B cell (primary cell): ENCODE data around the gene SRR. TPM values are rescaled to one million over a fixed set of nuclear protein-coding genes. Genes with fewer than 3 reads are reported as not detected.

Source experiments
- ATAC-seq: fragments of 200-7000 bp; cut with Tn5 transposase; one replicate; pipeline ENCODE4 v1.10.0; 2021; ENCODE audit warnings: low read depth, mild to moderate bottlenecking, moderate number of reproducible peaks, moderate library complexity
- CTCF ChIA-PET: fragments of 350-600 bp; sonication (Branson Sonifier 250); formaldehyde crosslinking; loops from one replicate; lab custom pipeline; 2021; ENCODE audit warnings: antibody characterized with exemption, inconsistent platforms; lab: Charles Lee
- POLR2A ChIA-PET: fragments of 350-600 bp; sonication (Branson Sonifier 250); formaldehyde crosslinking; loops from one replicate; lab custom pipeline; 2021; ENCODE audit warnings: antibody characterized with exemption; lab: Charles Lee
- DNase-seq: peaks from one replicate; pipeline ENCODE4 v3.0.0; 2013
- H2AFZ ChIP-seq: 2 replicates; pipeline ENCODE4 v1.6.1; 2012; ENCODE audit warnings: mild to moderate bottlenecking, low read depth, low read length; ENCODE audit not compliant: insufficient read depth, poor library complexity, severe bottlenecking
- H3K27ac ChIP-seq, 2 donors: 1 replicate in 1 of 2; 2 replicates in 1 of 2; pipeline ENCODE4 v1.5.1; 2012 to 2013; ENCODE audit warnings: low read length in 2 of 2, mild to moderate bottlenecking in 2 of 2, moderate library complexity in 1 of 2
- H3K27me3 ChIP-seq, 4 experiments: fragments of 200-600 bp in 1 of 4; sonication (generic) in 1 of 4; replicated peaks in 1 of 4; 1 replicate in 2 of 4; 2 replicates in 2 of 4; pipeline versions ENCODE4 v1.6.1 to v1.7.0; 2013 to 2016; ENCODE audit warnings: low read length in 3 of 4, mild to moderate bottlenecking in 2 of 4, mixed read lengths in 1 of 4, moderate library complexity in 1 of 4; ENCODE audit not compliant: insufficient read depth in 4 of 4, control insufficient read depth in 3 of 4; ENCODE audit errors: control extremely low read depth in 1 of 4
- H3K36me3 ChIP-seq, 2 experiments: replicated peaks in 1 of 2; 1 replicate in 1 of 2; 2 replicates in 1 of 2; pipeline versions ENCODE4 v1.6.1 to v1.7.1; 2013; ENCODE audit warnings: low read length in 1 of 2; ENCODE audit not compliant: insufficient read depth in 2 of 2, control insufficient read depth in 1 of 2; ENCODE audit errors: control extremely low read depth in 1 of 2, extremely low read depth in 1 of 2
- H3K4me1 ChIP-seq, 2 donors: fragments of 200-600 bp in 1 of 2; sonication (generic) in 1 of 2; 1 replicate in 1 of 2; 2 replicates in 1 of 2; pipeline versions ENCODE4 v1.5.1 to v1.6.1; 2013 to 2017; ENCODE audit warnings: low read length in 2 of 2; ENCODE audit not compliant: control insufficient read depth in 2 of 2, insufficient read depth in 2 of 2
- H3K4me2 ChIP-seq: replicated peaks from 2 replicates; pipeline ENCODE3; 2012; ENCODE audit warnings: mild to moderate bottlenecking, low read depth, low read length; ENCODE audit not compliant: poor library complexity, severe bottlenecking
- H3K4me3 ChIP-seq, 5 experiments: fragments of 200-600 bp in 1 of 5; sonication (generic) in 1 of 5; 1 replicate in 3 of 5; 2 replicates in 2 of 5; pipeline versions ENCODE4 v1.5.1 to v1.7.0; 2011 to 2016; ENCODE audit warnings: low read length in 4 of 5, mild to moderate bottlenecking in 4 of 5, low read depth in 2 of 5, control low read depth in 1 of 5, moderate library complexity in 1 of 5; ENCODE audit not compliant: insufficient read depth in 1 of 5; ENCODE audit errors: control extremely low read depth in 1 of 5, extremely low read depth in 1 of 5
- H3K79me2 ChIP-seq: fragments of 200-600 bp; sonication (generic); one replicate; pipeline ENCODE4 v1.6.0; 2016; ENCODE audit warnings: low read length; ENCODE audit not compliant: control insufficient read depth, insufficient read depth
- H3K9ac ChIP-seq: fragments of 200-600 bp; sonication (generic); 2 replicates; pipeline ENCODE4 v1.6.1; 2017; ENCODE audit warnings: mild to moderate bottlenecking, low read length, moderate library complexity
- H3K9me3 ChIP-seq, 3 donors: one replicate each; pipeline versions ENCODE4 v1.6.1 to v1.7.1; 2013; ENCODE audit warnings: low read length in 2 of 3; ENCODE audit not compliant: control insufficient read depth in 2 of 3, insufficient read depth in 1 of 3; ENCODE audit errors: control extremely low read depth in 1 of 3
- H4K20me1 ChIP-seq: 2 replicates; pipeline ENCODE4 v1.6.0; 2012; ENCODE audit warnings: mild to moderate bottlenecking, low read length; ENCODE audit not compliant: insufficient read depth, control insufficient read depth, poor library complexity, severe bottlenecking
- H3K27ac Mint-ChIP-seq: one replicate; pipeline ENCODE4 v1.8.0; 2021; ENCODE audit warnings: mixed read lengths
- H3K27me3 Mint-ChIP-seq: one replicate; pipeline ENCODE4 v1.8.0; 2021; ENCODE audit warnings: mixed read lengths
- H3K4me1 Mint-ChIP-seq: one replicate; pipeline ENCODE4 v1.8.0; 2021; ENCODE audit warnings: mixed read lengths
- H3K4me3 Mint-ChIP-seq: one replicate; pipeline ENCODE4 v1.8.0; 2021; ENCODE audit warnings: mixed read lengths
- H3K9me3 Mint-ChIP-seq: one replicate; pipeline ENCODE4 v1.8.0; 2022; ENCODE audit warnings: mixed read lengths; ENCODE audit not compliant: insufficient read depth
- EZH2 ChIP-seq: IDR thresholded peaks from 2 replicates; pipeline ENCODE4 v1.6.1; 2012; ENCODE audit warnings: borderline replicate concordance, low read depth, mild to moderate bottlenecking, moderate library complexity, low read length; ENCODE audit not compliant: insufficient read depth, poor library complexity, severe bottlenecking
- WGBS: methylation state at CpG from one replicate; pipeline ENCODE4 v1.1.5; 2013; ENCODE audit warnings: missing lambda C conversion rate; ENCODE audit not compliant: insufficient coverage; 5-methylcytosine and 5-hydroxymethylcytosine counted together
- intact Hi-C: fragments of 100-400 bp; cut with micrococcal nuclease; formaldehyde crosslinking; loops from one replicate; pipeline ENCODE4 v1.10.0; 2022
- polyA plus RNA-seq: library from polyadenylated mRNA; depleted of rRNA; stranded (reverse); fragments of >200 nt; gene quantifications from 2 replicates; pipeline ENCODE4 v1.2.3, GENCODE V29; 2012
- total RNA-seq, 2 donors: library from RNA; stranded (reverse); fragments of 120-200 nt in 1 of 2; gene quantifications; 1 replicate in 1 of 2; 2 replicates in 1 of 2; pipeline versions ENCODE4 v1.2.3 to v1.2.4, GENCODE V29; 2013 to 2022
- TF ChIP-seq, protein P1 (sequence below): fragments of 200-600 bp; IDR thresholded peaks from one replicate; pipeline ENCODE4 v1.8.0; 2022; ENCODE audit warnings: antibody characterized with exemption, mild to moderate bottlenecking

The SRR gene
- total and polyA plus RNA-seq, 2 donors (not counting 1 experiment from before 2014, with no cell fraction given), result 2.6 to 5.1 TPM

DNA sequence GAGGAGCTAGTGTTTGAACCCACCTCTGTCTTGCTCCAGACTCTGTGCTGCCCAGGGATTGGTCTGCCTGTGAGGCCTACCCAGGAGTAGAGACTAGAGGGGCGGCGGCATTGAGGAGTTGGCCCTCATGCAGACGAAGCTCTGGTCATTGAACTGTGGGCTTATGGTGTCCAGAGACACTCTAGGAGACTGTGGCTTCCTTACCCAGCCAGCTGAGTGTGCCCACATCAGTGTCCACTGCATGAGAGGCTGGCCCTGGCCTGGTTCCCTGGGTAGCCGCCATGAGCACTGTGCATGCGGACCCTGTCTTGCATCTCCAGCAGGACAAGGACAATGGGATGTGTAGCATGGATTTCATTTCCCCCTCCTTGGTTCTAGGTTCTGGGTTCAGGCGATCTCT lies 47.5 kb downstream of the SRR start:
- no peak overlapping the region for H2AFZ ChIP-seq
- H3K4me1 ChIP-seq, result no peaks in the 10 kb centered on the region
- H3K27me3 ChIP-seq, result no peaks in the 10 kb centered on the region
- intact Hi-C loops, result loop anchor here (5.0 kb wide), 2 partner anchors 49 to 469 kb away; partner anchors contain the start of genes SMG6 and SRR
- H3K9me3 ChIP-seq, result no peaks in the 10 kb centered on the region
- TF ChIP-seq, protein P1, sequence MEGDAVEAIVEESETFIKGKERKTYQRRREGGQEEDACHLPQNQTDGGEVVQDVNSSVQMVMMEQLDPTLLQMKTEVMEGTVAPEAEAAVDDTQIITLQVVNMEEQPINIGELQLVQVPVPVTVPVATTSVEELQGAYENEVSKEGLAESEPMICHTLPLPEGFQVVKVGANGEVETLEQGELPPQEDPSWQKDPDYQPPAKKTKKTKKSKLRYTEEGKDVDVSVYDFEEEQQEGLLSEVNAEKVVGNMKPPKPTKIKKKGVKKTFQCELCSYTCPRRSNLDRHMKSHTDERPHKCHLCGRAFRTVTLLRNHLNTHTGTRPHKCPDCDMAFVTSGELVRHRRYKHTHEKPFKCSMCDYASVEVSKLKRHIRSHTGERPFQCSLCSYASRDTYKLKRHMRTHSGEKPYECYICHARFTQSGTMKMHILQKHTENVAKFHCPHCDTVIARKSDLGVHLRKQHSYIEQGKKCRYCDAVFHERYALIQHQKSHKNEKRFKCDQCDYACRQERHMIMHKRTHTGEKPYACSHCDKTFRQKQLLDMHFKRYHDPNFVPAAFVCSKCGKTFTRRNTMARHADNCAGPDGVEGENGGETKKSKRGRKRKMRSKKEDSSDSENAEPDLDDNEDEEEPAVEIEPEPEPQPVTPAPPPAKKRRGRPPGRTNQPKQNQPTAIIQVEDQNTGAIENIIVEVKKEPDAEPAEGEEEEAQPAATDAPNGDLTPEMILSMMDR, result no peak
- no peak for TF ChIP-seq EZH2
- H3K9ac ChIP-seq, result no peak overlapping the region
- no peak overlapping the region for H3K4me3 ChIP-seq
- CTCF ChIA-PET, result interaction anchor here (0.7 to 2.6 kb wide), 5 partner anchors 12 to 394 kb away, joined by 3 to 8 read pairs (median 3); no protein-coding TSS in a partner anchor
- no peak overlapping the region for H3K4me3 Mint-ChIP-seq
- 100% methylated on average over 5 of the region's 6 CpGs for WGBS
- no peaks in the 10 kb centered on the region for H3K9me3 Mint-ChIP-seq
- H4K20me1 ChIP-seq, result no peaks in the 10 kb centered on the region
- H3K79me2 ChIP-seq, result peaks cover 7% of the 10 kb centered on the region
- no peak for DNase-seq
- no peak overlapping the region for H3K27ac ChIP-seq
- ATAC-seq, result no peak
- no peak overlapping the region for H3K4me2 ChIP-seq
- no peak overlapping the region for H3K27ac Mint-ChIP-seq
- no peaks in the 10 kb centered on the region for H3K36me3 ChIP-seq
- POLR2A ChIA-PET, result interaction anchor here (1.4 kb wide), 1 partner anchor 15 kb away, joined by 3 read pairs; the partner anchor contains the start of gene TSR1
- H3K4me1 Mint-ChIP-seq, result peaks cover 4% of the 10 kb centered on the region
- no peaks in the 10 kb centered on the region for H3K27me3 Mint-ChIP-seq

DNA sequence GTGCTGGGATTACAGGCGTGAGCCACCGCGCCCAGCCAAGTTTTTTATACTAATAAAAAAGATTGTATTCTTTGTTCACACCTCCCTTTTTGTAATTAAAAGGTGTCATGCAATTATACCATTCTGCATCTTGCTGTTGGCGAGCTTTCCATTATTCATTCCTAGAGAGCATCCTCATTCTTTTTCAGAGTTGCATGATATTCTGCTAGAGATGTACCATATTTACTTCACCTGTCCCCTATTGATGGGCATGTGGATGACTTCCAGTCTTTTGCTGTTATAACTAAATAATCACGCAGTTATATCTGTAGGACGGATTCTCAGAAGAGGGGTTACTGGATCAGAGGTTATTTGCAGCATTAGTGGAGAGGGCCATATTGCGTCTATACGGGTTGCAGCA lies 50.6 kb downstream of the SRR start:
- peaks cover 6% of the 10 kb centered on the region for H4K20me1 ChIP-seq
- no peaks in the 10 kb centered on the region for H3K4me1 ChIP-seq
- Mint-ChIP-seq H3K27me3 (no peaks in the 10 kb centered on the region), H3K9me3 (no peaks in the 10 kb centered on the region), H3K27ac (no peak overlapping the region), H3K4me1 (peaks cover 4% of the 10 kb centered on the region), H3K4me3 (no peak overlapping the region)
- DNase-seq, result no peak
- WGBS, result no CpG with 5 or more reads among the region's 8 CpGs
- ATAC-seq, result no peak
- H3K27me3 ChIP-seq, result no peaks in the 10 kb centered on the region
- POLR2A ChIA-PET, result no interaction called here
- CTCF ChIA-PET, result interaction anchor here (0.7 to 2.4 kb wide), 9 partner anchors 25 to 1950 kb away, joined by 3 to 8 read pairs (median 4); partner anchors contain the start of genes SMG6 and SRR
- no peaks in the 10 kb centered on the region for H3K36me3 ChIP-seq
- no peak overlapping the region for H3K4me2 ChIP-seq
- intact Hi-C loops, result loop anchor here (5.0 kb wide), 2 partner anchors 52 to 472 kb away; partner anchors contain the start of genes SMG6 and SRR
- H3K9ac ChIP-seq, result no peak overlapping the region
- no peak overlapping the region for H2AFZ ChIP-seq
- no peak overlapping the region for H3K4me3 ChIP-seq
- no peak for TF ChIP-seq EZH2
- TF ChIP-seq, protein P1, result no peak
- H3K9me3 ChIP-seq, result no peaks in the 10 kb centered on the region
- peaks cover 7% of the 10 kb centered on the region for H3K79me2 ChIP-seq
- H3K27ac ChIP-seq, result no peak overlapping the region
